Left lung (tissue), 10 donors: Measurements from ENCODE around the gene GPBAR1. TPM values are rescaled to one million over a fixed set of nuclear protein-coding genes. Genes with fewer than 3 reads are reported as not detected.

Source experiments
- ATAC-seq: fragments of 200-7000 bp; cut with Tn5 transposase; one replicate; pipeline ENCODE4 v1.9.1; 2020; ENCODE audit warnings: moderate library complexity
- DNase-seq, 4 donors: peaks; one replicate each; pipeline ENCODE4 v3.0.0-alpha.2; 2013 to 2020
- H3K27ac ChIP-seq, 2 donors: fragments of 200-600 bp; sonication (generic) in 1 of 2; one replicate each; pipeline versions ENCODE4 v1.5.0 to v1.8.0; 2020 to 2021
- H3K27me3 ChIP-seq, 2 donors: fragments of 200-600 bp; sonication (generic) in 1 of 2; one replicate each; pipeline versions ENCODE4 v1.5.0 to v1.8.0; 2020 to 2021
- H3K36me3 ChIP-seq, 2 donors: fragments of 200-600 bp; sonication (generic) in 1 of 2; one replicate each; pipeline versions ENCODE4 v1.5.0 to v1.8.0; 2020 to 2021
- H3K4me1 ChIP-seq, 2 donors: fragments of 200-600 bp; one replicate each; pipeline ENCODE4 v1.8.0; 2021
- H3K4me3 ChIP-seq, 2 donors: fragments of 200-600 bp; sonication (generic) in 1 of 2; one replicate each; pipeline versions ENCODE4 v1.5.0 to v1.8.0; 2020 to 2021; ENCODE audit warnings: mild to moderate bottlenecking in 1 of 2
- H3K9me3 ChIP-seq, 2 donors: fragments of 200-600 bp; sonication (generic) in 1 of 2; one replicate each; pipeline versions ENCODE4 v1.5.0 to v1.8.0; 2020 to 2021
- CTCF ChIP-seq, 2 donors: fragments of 200-600 bp; sonication (generic) in 1 of 2; IDR thresholded peaks; one replicate each; pipeline versions ENCODE4 v1.5.0 to v1.8.0; 2021; ENCODE audit warnings: antibody characterized with exemption in 2 of 2
- intact Hi-C, 2 donors: fragments of 100-400 bp; cut with DNase I; formaldehyde crosslinking; loops; one replicate each; pipeline versions ENCODE4 v1.11.2 to v1.14.2; 2022
- polyA plus RNA-seq, 6 donors: library from polyadenylated mRNA; unstranded; fragments of 120-200 nt; gene quantifications; one replicate each; pipeline ENCODE4 v1.2.1, GENCODE V29; 2013; ENCODE audit not compliant: insufficient read length in 6 of 6
- total RNA-seq, 2 donors: library from RNA; stranded (reverse); fragmentation: NEBNext Ultra II Directional; extraction: Animal tissue kit (Norgen Biotek cat#: 25700); gene quantifications; one replicate each; pipeline ENCODE4 v1.2.1, GENCODE V29; 2021
- donor health status: DM: no; HTN: yes; CAD: no.
- donor health status: DM: no; HTN: no; CAD: no.

GPBAR1 gene
- total and polyA plus RNA-seq, 8 donors: 0.88 to 4.3 (median 1.3) TPM

- H3K9me3 ChIP-seq: no peaks in the 10 kb centered on the region
- H3K27me3 ChIP-seq: no peaks in the 10 kb centered on the region
- intact Hi-C loops: loop anchor here in 1 of 2 donors (10.0 kb wide), 1 partner anchor 116 kb away; the partner anchor contains the start of gene CTDSP1
- DNase-seq: peak in 1 of 4 donors; percentile 58
- peaks cover 5 to 100% of the 10 kb centered on the region in 2 donors for H3K36me3 ChIP-seq
- peaks cover 16 to 59% of the 10 kb centered on the region in 2 donors for H3K4me1 ChIP-seq
- no peak overlapping the region for H3K27ac ChIP-seq
- TF ChIP-seq CTCF (IDR thresholded peaks at IDR 0.05): no peak
- ATAC-seq: no peak
- no peak overlapping the region for H3K4me3 ChIP-seq
Measured at GRCh38 chr2:218278531-218279360, 17.9 kb downstream of the GPBAR1 start.

GRCh38 chr2:218280260-218280870, 19.6 kb downstream of the GPBAR1 start:
- Histone ChIP-seq H3K4me1 (peaks cover 29 to 66% of the 10 kb centered on the region in 2 donors), H3K9me3 (no peaks in the 10 kb centered on the region), H3K27me3 (no peaks in the 10 kb centered on the region), H3K4me3 (no peak overlapping the region), H3K36me3 (peaks cover 5 to 90% of the 10 kb centered on the region in 2 donors), H3K27ac (no peak overlapping the region)
- intact Hi-C loops: no loop called here
- no peak for TF ChIP-seq CTCF (IDR thresholded peaks at IDR 0.05)
- ATAC-seq (no peak), DNase-seq (peak in 1 of 4 donors; percentile 59)

GRCh38 chr2:218281449-218281848, 20.6 kb downstream of the GPBAR1 start:
- Histone ChIP-seq H3K27ac (peak overlapping the region; percentile 98), H3K4me3 (no peak overlapping the region), H3K27me3 (no peaks in the 10 kb centered on the region), H3K9me3 (no peaks in the 10 kb centered on the region), H3K4me1 (peaks cover 40 to 67% of the 10 kb centered on the region in 2 donors), H3K36me3 (peaks cover 5 to 79% of the 10 kb centered on the region in 2 donors)
- intact Hi-C loops: no loop called here
- no peak for ATAC-seq
- no peak for TF ChIP-seq CTCF (IDR thresholded peaks at IDR 0.05)
- DNase-seq: peak in 1 of 4 donors; percentile 34

- Histone ChIP-seq H3K27me3 (no peaks in the 10 kb centered on the region), H3K4me1 (peaks cover 49 to 69% of the 10 kb centered on the region in 2 donors), H3K27ac (peak overlapping the region; percentile 98), H3K36me3 (peaks cover 5 to 70% of the 10 kb centered on the region in 2 donors), H3K9me3 (no peaks in the 10 kb centered on the region), H3K4me3 (no peak overlapping the region)
- peak in 2 of 4 donors; percentile 70 to 79 for DNase-seq
- ATAC-seq: peak; percentile 35
- no peak for TF ChIP-seq CTCF (IDR thresholded peaks at IDR 0.05)
- intact Hi-C loops: no loop called here
Measured at GRCh38 chr2:218282173-218282991, 21.6 kb downstream of the GPBAR1 start.
